Measurements from ENCODE around the gene DPP3.
A peak's percentile ranks its signal among the peaks of the same experiment; 100 is the strongest.

DPP3 gene

DNA sequence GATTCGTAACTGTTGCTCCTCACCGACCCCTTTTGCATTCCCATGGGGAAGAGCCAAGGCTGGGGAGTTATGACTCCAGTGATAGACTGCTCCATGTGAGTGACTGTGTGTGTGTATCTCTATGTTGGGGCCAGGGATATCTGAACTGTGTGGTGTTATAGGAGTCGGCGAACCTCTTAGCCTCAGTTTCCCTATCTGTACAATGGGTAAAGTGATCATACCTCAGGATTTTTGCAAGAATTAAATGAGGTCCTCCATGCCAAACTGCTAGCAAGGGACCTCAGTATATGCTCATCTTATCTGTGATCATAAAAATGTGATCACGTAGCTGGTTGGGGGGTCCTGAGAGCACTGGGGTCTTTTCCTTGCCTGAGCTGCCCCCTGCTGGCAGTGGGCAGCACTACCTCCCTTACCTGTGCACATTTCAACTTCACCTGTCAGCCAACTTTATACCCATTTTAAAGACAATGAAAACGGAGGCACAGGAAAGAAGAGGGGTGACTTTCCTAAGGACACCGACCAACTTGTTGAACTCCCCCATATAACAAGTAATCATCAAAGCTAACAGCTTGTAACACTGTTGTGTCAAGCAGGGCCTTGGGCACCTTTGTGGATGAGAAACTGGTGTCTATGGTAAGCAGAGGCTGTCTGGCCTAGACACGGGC, 1.4 kb upstream of the DPP3 start (continued):
- TF ChIP-seq ZNF423 (tag by site-specific recombination; IDR thresholded peaks at IDR 0.05) (no peak), SETDB1 (IDR thresholded peaks at IDR 0.05; ENCODE audit: insufficient read length, low read length) (no peak), KLF8 (tag by site-specific recombination; IDR thresholded peaks at IDR 0.05) (no peak), ZNF114 (tag by site-specific recombination; IDR thresholded peaks at IDR 0.05) (no peak), ZNF391 (tag by site-specific recombination; IDR thresholded peaks at IDR 0.05; ENCODE audit: borderline replicate concordance, low read depth) (no peak), ZNF843 (tag by site-specific recombination; IDR thresholded peaks at IDR 0.05) (no peak), ZNF544 (tag by site-specific recombination; IDR thresholded peaks at IDR 0.05) (no peak), ZNF292 (tag by site-specific recombination; IDR thresholded peaks at IDR 0.05; ENCODE audit: borderline replicate concordance, low read depth) (no peak), ZSCAN30 (tag by site-specific recombination; IDR thresholded peaks at IDR 0.05) (0 out of 2 replicates have a peak, but pooled peaks have one; percentile 13), ZNF335 (tag by site-specific recombination; conservative IDR thresholded peaks at IDR 0.05) (no peak), FEZF1 (tag by site-specific recombination; IDR thresholded peaks at IDR 0.05) (no peak), ZBTB1 (tag by site-specific recombination; IDR thresholded peaks at IDR 0.05) (no peak), ZSCAN23 (tag by site-specific recombination; IDR thresholded peaks at IDR 0.05) (no peak), ZNF302 (tag by site-specific recombination; IDR thresholded peaks at IDR 0.05; ENCODE audit: low read depth) (no peak), ZNF157 (tag by site-specific recombination; IDR thresholded peaks at IDR 0.05) (no peak)
- TF ChIP-seq, protein P1, sequence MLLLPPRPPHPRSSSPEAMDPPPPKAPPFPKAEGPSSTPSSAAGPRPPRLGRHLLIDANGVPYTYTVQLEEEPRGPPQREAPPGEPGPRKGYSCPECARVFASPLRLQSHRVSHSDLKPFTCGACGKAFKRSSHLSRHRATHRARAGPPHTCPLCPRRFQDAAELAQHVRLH (tag by site-specific recombination; IDR thresholded peaks at IDR 0.05): peak; percentile 37; the same call in 1 of the 2 replicates
- TF ChIP-seq, protein P2, sequence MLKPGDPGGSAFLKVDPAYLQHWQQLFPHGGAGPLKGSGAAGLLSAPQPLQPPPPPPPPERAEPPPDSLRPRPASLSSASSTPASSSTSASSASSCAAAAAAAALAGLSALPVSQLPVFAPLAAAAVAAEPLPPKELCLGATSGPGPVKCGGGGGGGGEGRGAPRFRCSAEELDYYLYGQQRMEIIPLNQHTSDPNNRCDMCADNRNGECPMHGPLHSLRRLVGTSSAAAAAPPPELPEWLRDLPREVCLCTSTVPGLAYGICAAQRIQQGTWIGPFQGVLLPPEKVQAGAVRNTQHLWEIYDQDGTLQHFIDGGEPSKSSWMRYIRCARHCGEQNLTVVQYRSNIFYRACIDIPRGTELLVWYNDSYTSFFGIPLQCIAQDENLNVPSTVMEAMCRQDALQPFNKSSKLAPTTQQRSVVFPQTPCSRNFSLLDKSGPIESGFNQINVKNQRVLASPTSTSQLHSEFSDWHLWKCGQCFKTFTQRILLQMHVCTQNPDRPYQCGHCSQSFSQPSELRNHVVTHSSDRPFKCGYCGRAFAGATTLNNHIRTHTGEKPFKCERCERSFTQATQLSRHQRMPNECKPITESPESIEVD (tag by site-specific recombination; IDR thresholded peaks at IDR 0.05): no peak

DNA sequence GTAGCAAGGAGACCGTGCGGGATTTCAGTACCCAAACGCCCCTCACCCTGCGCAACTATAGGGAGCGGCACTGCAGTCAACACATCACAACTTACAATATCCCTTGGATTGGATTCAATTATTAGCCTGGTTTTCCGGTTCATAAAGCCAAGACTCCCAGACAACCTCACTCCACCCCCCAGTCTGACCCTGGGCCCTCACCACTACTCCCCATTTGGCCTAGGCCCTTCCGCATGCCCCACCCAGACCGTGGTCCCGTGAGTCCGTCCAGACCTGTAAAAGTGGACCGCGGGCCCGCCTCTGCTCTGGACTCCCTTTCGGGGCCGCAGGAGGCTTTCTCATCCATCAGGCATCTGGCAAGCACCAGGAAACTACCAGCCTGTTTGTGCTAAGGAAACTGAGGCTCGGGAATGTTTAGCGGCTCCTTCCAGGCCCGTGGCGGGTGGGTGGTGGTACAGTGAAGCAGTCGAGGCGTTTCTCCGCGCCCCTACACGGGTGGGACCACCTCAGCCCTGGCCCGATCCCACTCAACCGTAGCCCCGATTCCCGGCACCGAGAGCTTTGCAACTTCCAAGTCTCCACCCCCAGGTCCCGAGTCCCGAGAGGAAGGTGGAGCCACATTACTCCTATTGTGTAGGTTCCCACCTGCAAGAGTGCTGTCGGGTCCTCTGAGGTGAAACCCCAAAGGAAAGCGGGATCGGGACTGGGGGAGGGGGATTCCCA, 679 bp upstream of the DPP3 start:
- CTCF ChIA-PET: interaction anchor here (0.6 to 2.6 kb wide), 10 partner anchors 10 to 230 kb away, joined by 3 to 20 read pairs (median 4); partner anchors contain the start of genes MRPL11 and RBM4B
- no peak for TF ChIP-seq ZNF302 (tag by site-specific recombination; IDR thresholded peaks at IDR 0.05; ENCODE audit: low read depth)
- no peak for TF ChIP-seq EGR2 (tag by site-specific recombination; IDR thresholded peaks at IDR 0.05; ENCODE audit: low read depth)
- no peak for TF ChIP-seq ZNF239 (tag by site-specific recombination; IDR thresholded peaks at IDR 0.05)
- TF ChIP-seq SCRT1 (tag by site-specific recombination; IDR thresholded peaks at IDR 0.05; ENCODE audit: borderline replicate concordance): peak; percentile 50; the same call in 1 of the 2 replicates
- TF ChIP-seq, protein P3, sequence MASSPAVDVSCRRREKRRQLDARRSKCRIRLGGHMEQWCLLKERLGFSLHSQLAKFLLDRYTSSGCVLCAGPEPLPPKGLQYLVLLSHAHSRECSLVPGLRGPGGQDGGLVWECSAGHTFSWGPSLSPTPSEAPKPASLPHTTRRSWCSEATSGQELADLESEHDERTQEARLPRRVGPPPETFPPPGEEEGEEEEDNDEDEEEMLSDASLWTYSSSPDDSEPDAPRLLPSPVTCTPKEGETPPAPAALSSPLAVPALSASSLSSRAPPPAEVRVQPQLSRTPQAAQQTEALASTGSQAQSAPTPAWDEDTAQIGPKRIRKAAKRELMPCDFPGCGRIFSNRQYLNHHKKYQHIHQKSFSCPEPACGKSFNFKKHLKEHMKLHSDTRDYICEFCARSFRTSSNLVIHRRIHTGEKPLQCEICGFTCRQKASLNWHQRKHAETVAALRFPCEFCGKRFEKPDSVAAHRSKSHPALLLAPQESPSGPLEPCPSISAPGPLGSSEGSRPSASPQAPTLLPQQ (tag by site-specific recombination; IDR thresholded peaks at IDR 0.05): no peak
- peak; percentile 83 for TF ChIP-seq ZBTB20 (tag by site-specific recombination; IDR thresholded peaks at IDR 0.05)
- no peak for TF ChIP-seq ZNF16 (tag by site-specific recombination; IDR thresholded peaks at IDR 0.05; ENCODE audit: low read depth)
- TF ChIP-seq GFI1B (tag by site-specific recombination; IDR thresholded peaks at IDR 0.05): no peak
- TF ChIP-seq ZBTB17 (tag by site-specific recombination; IDR thresholded peaks at IDR 0.05): no peak
- no peak for TF ChIP-seq ZFP41 (tag by site-specific recombination; IDR thresholded peaks at IDR 0.05; ENCODE audit: borderline replicate concordance)
- 0 out of 2 replicates have a peak, but pooled peaks have one; percentile 19 for TF ChIP-seq ZFHX2 (tag by site-specific recombination; conservative IDR thresholded peaks at IDR 0.05)
- TF ChIP-seq ZNF223 (tag by site-specific recombination; IDR thresholded peaks at IDR 0.05): no peak
- TF ChIP-seq ZNF777 (tag by site-specific recombination; IDR thresholded peaks at IDR 0.05; ENCODE audit: borderline replicate concordance): no peak
- TF ChIP-seq ZNF335 (tag by site-specific recombination; conservative IDR thresholded peaks at IDR 0.05): peak; percentile 6; the same call in 1 of the 2 replicates
- TF ChIP-seq, protein P4, sequence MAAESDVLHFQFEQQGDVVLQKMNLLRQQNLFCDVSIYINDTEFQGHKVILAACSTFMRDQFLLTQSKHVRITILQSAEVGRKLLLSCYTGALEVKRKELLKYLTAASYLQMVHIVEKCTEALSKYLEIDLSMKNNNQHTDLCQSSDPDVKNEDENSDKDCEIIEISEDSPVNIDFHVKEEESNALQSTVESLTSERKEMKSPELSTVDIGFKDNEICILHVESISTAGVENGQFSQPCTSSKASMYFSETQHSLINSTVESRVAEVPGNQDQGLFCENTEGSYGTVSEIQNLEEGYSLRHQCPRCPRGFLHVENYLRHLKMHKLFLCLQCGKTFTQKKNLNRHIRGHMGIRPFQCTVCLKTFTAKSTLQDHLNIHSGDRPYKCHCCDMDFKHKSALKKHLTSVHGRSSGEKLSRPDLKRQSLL (tag by site-specific recombination; IDR thresholded peaks at IDR 0.05): no peak
- TF ChIP-seq GLIS2 (tag by site-specific recombination; IDR thresholded peaks at IDR 0.05): no peak
- peak; percentile 83; the same call in 1 of the 2 replicates for TF ChIP-seq SCRT2 (tag by site-specific recombination; IDR thresholded peaks at IDR 0.05)
- TF ChIP-seq ZNF394 (tag by site-specific recombination; IDR thresholded peaks at IDR 0.05; ENCODE audit: borderline replicate concordance): no peak

More for the DNA sequence above, 679 bp upstream of the DPP3 start:
- POLR2A ChIA-PET: interaction anchor here (1.0 to 3.6 kb wide), 16 partner anchors 11 to 376 kb away, joined by 3 to 64 read pairs (median 5); partner anchors contain the start of genes ACTN3, BBS1, MRPL11 and PELI3
- Histone ChIP-seq H3K4me1 (ENCODE audit: control insufficient read depth, insufficient read depth, low read length) (no peaks in the 10 kb centered on the region), H3K4me3 (ENCODE audit: low read depth, low read length) (peak overlapping the region; percentile 73), H3K9me3 (ENCODE audit: control insufficient read depth, insufficient read depth, low read depth, low read length) (no peaks in the 10 kb centered on the region), H3K27ac (ENCODE audit: extremely low read depth, low read depth, low read length) (peak overlapping the region; percentile 77), H3K36me3 (ENCODE audit: control insufficient read depth in 2 of 2, insufficient read depth in 1 of 2, low read length in 2 of 2) (peaks cover 0 to 27% of the 10 kb centered on the region in 2 experiments; a peak in 2 of 3 replicates)
